ENCODE results near the gene TMOD1. TPM values are rescaled to one million over a fixed set of nuclear protein-coding genes. Genes with fewer than 3 reads are reported as not detected.
A peak's percentile ranks its signal among the peaks of the same experiment; 100 is the strongest.

Gene TMOD1
- total and polyA plus RNA-seq, 9 donors = 37.1 to 77.2 (median 64.0) TPM

DNA sequence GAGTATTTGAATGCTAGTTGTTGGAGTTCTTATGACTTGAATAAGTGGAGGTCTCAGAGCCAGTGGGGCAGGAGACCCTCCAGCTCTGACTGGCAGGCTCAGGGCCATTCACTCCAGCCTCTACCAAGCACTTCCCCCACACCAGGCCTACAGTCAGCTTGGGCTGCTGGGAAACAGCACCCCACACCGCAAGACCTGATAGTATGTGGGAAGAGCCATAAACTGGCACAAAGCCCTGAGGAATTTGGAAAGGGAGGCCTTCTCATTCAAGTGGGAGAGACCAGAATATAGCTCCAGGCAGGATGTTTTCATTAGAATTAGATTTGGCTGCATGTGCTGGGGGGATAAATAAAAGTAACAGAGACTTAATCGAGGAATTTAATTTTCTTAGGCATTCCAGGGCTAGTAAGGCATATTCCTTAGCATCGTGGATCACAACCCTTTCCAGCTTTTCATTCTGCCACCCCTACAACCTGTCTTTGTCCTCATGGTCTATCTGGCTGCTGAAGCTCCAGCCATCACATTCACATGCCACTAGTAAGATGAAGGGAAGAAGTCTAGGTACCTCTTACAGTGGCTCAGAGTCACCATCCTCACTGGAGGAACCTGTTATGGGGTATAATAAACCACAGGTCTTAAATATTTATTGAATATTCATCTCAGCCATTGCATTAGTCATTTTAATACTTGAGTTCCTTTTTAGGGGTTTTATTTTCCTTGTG, 47.5 kb downstream of the TMOD1 start:
- DNase-seq = no peak
- H3K4me1 ChIP-seq (ENCODE audit: insufficient read depth) = peaks cover 5% of the 10 kb centered on the region
- no peak overlapping the region for H3K4me3 ChIP-seq
- intact Hi-C loops (cut with DNase I) = no loop called here
- H3K27ac ChIP-seq = no peak overlapping the region
- no peaks in the 10 kb centered on the region for H3K9me3 ChIP-seq
- 13 to 29% (median 18%) methylated on average over 3 of the region's 3 CpGs for WGBS, 3 donors
- H3K36me3 ChIP-seq = no peaks in the 10 kb centered on the region
- no peak for TF ChIP-seq POLR2A (IDR thresholded peaks at IDR 0.05)
- TF ChIP-seq EP300 (IDR thresholded peaks at IDR 0.05) = no peak
- TF ChIP-seq, protein P1, sequence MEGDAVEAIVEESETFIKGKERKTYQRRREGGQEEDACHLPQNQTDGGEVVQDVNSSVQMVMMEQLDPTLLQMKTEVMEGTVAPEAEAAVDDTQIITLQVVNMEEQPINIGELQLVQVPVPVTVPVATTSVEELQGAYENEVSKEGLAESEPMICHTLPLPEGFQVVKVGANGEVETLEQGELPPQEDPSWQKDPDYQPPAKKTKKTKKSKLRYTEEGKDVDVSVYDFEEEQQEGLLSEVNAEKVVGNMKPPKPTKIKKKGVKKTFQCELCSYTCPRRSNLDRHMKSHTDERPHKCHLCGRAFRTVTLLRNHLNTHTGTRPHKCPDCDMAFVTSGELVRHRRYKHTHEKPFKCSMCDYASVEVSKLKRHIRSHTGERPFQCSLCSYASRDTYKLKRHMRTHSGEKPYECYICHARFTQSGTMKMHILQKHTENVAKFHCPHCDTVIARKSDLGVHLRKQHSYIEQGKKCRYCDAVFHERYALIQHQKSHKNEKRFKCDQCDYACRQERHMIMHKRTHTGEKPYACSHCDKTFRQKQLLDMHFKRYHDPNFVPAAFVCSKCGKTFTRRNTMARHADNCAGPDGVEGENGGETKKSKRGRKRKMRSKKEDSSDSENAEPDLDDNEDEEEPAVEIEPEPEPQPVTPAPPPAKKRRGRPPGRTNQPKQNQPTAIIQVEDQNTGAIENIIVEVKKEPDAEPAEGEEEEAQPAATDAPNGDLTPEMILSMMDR (IDR thresholded peaks at IDR 0.05) = no peak
- H3K27me3 ChIP-seq = no peaks in the 10 kb centered on the region

DNA sequence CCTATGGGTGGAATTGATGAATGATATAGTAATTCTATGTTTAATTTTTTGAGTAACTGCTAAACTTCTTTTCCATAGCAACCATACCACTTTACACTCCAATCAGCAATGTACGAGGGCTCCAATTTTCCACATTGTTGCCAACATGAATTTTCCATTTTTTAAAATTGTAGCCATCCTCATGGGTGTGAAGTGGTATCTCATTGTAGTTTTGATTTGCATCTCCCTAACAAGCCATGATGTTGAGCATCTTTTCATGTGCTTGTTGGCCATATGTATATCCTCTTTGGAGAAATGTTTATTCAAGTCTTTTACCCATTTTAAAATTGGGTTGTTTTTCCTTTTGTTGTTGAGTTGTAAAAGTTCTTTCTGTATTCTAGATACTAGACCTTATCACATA, 48.9 kb downstream of the TMOD1 start:
- intact Hi-C loops (cut with DNase I) = no loop called here
- no peaks in the 10 kb centered on the region for H3K36me3 ChIP-seq
- WGBS, 3 donors = 86 to 95% (median 95%) methylated on average over 1 of the region's 1 CpG
- H3K4me3 ChIP-seq = no peak overlapping the region
- peaks cover 10% of the 10 kb centered on the region for H3K4me1 ChIP-seq (ENCODE audit: insufficient read depth)
- no peak for DNase-seq
- H3K9me3 ChIP-seq = no peaks in the 10 kb centered on the region
- H3K27me3 ChIP-seq = no peaks in the 10 kb centered on the region
- H3K27ac ChIP-seq = no peak overlapping the region
- TF ChIP-seq, protein P1 (IDR thresholded peaks at IDR 0.05) = no peak
- TF ChIP-seq EP300 (IDR thresholded peaks at IDR 0.05) = no peak
- TF ChIP-seq POLR2A (IDR thresholded peaks at IDR 0.05) = no peak

DNA sequence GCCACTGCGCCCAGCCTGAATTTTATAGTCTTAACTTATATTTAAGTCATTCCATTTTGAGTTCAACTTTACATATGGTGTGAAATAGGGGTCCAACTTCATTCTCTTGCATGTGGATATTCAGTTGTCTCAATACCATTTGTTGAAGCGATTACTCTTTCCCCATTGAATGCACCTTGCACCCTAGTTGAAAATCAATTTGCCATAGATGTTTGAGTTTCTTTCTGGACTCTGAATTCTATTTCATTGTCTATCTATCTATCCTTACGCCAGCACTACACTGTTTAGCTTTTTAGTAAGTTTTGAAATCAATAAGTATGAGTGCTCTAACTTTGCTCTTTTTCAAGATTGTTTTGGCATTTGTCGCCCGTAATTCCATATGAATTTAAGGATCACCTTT, 49.8 kb downstream of the TMOD1 start:
- intact Hi-C loops (cut with DNase I) = no loop called here
- no peak overlapping the region for H3K4me3 ChIP-seq
- 95 to 99% (median 99%) methylated on average over 5 of the region's 5 CpGs for WGBS, 3 donors
- no peak overlapping the region for H3K27ac ChIP-seq
- peaks cover 15% of the 10 kb centered on the region for H3K4me1 ChIP-seq (ENCODE audit: insufficient read depth)
- TF ChIP-seq EP300 (IDR thresholded peaks at IDR 0.05) = no peak
- TF ChIP-seq POLR2A (IDR thresholded peaks at IDR 0.05) = no peak
- no peaks in the 10 kb centered on the region for H3K27me3 ChIP-seq
- no peaks in the 10 kb centered on the region for H3K36me3 ChIP-seq
- H3K9me3 ChIP-seq = no peaks in the 10 kb centered on the region
- DNase-seq = no peak

DNA sequence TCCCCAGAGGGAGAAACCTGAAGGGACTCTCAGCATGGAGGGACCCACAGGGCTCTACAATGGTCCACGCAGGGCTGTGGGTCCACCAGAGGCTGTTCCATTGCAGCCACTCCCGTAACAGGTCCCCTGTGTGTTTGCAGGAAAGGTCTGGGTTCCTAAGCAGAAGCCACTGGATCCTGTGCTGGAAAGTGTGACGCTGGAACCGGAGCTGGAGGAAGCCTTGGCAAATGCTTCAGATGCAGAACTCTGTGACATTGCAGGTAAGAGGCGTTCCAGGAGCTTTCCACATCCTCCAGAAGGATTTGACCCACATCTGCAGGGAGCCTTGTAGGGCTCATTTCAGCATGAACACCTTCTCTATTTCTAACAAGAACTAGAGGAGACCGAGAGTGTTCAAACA, 51.7 kb downstream of the TMOD1 start:
- intact Hi-C loops (cut with DNase I) = no loop called here
- Histone ChIP-seq H3K36me3 (no peaks in the 10 kb centered on the region), H3K27ac (peak overlapping the region in 1 of 2 donors; percentile 84), H3K27me3 (no peaks in the 10 kb centered on the region), H3K9me3 (no peaks in the 10 kb centered on the region), H3K4me3 (no peak overlapping the region), H3K4me1 (ENCODE audit: insufficient read depth) (peaks cover 25% of the 10 kb centered on the region)
- TF ChIP-seq, protein P1 (IDR thresholded peaks at IDR 0.05) = no peak
- TF ChIP-seq EP300 (IDR thresholded peaks at IDR 0.05) (no peak), POLR2A (IDR thresholded peaks at IDR 0.05) (no peak)
- no peak for DNase-seq
- 89 to 93% (median 92%) methylated on average over 6 of the region's 6 CpGs for WGBS, 3 donors

DNA sequence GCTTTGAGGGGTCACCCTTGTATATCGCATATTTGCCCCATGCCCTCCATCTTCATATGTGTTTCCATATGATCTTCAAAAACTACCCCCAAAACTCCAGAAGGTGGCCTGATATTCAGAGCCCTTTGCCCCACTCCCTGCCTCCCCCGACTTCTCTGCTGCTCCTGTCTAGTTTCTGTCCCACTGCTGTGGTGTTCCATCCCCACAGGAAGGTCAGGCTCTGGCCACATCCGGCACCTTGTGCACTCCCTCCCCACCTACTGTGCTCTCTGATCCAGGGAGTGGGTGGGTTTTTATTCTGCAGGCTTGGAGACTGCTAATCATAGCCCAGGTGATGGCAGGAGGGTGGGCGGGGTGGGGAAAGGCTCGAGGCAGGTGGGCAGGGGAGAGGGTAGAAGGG, 52.4 kb downstream of the TMOD1 start:
- no peaks in the 10 kb centered on the region for H3K9me3 ChIP-seq
- WGBS, 3 donors = 88 to 90% (median 89%) methylated on average over 5 of the region's 5 CpGs
- peak overlapping the region in 1 of 2 donors; percentile 84 for H3K27ac ChIP-seq
- peaks cover 31% of the 10 kb centered on the region for H3K4me1 ChIP-seq (ENCODE audit: insufficient read depth)
- no peaks in the 10 kb centered on the region for H3K36me3 ChIP-seq
- intact Hi-C loops (cut with DNase I) = no loop called here
- TF ChIP-seq POLR2A (IDR thresholded peaks at IDR 0.05) (no peak), EP300 (IDR thresholded peaks at IDR 0.05) (no peak)
- TF ChIP-seq, protein P1 (IDR thresholded peaks at IDR 0.05) = no peak
- DNase-seq = no peak
- no peak overlapping the region for H3K4me3 ChIP-seq
- no peaks in the 10 kb centered on the region for H3K27me3 ChIP-seq
